ENCODE results near the gene GIPR. TPM values are rescaled to one million over a fixed set of nuclear protein-coding genes. Genes with fewer than 3 reads are reported as not detected.

The GIPR gene
- total and polyA plus RNA-seq, 2 of the 13 experiments (the other 11 are each of a cell fraction or from before 2014, with no cell fraction given), result 0.15 to 1.2 TPM

- TF ChIP-seq HIC2 (CRISPR knock-in tag; IDR thresholded peaks at IDR 0.05; ENCODE audit: low read depth) (no peak), HNF1B (CRISPR knock-in tag; IDR thresholded peaks at IDR 0.05) (peak; percentile 40; the same call in 1 of the 2 replicates), AKAP8 (CRISPR knock-in tag; IDR thresholded peaks at IDR 0.05) (no peak), FOXC1 (CRISPR knock-in tag; IDR thresholded peaks at IDR 0.05; ENCODE audit: borderline replicate concordance) (no peak), KDM1A (CRISPR knock-in tag; IDR thresholded peaks at IDR 0.05) (peak; percentile 81; the same call in 1 of the 2 replicates), FLYWCH1 (CRISPR knock-in tag; IDR thresholded peaks at IDR 0.05) (no peak), CREBL2 (CRISPR knock-in tag; IDR thresholded peaks at IDR 0.05; ENCODE audit: borderline replicate concordance) (no peak), ZNF841 (CRISPR knock-in tag; IDR thresholded peaks at IDR 0.05; ENCODE audit: borderline replicate concordance) (no peak), MZF1 (CRISPR knock-in tag; IDR thresholded peaks at IDR 0.05; ENCODE audit: borderline replicate concordance) (no peak), TBX3 (IDR thresholded peaks at IDR 0.05; ENCODE audit: borderline replicate concordance) (no peak), ZBTB39 (CRISPR knock-in tag; IDR thresholded peaks at IDR 0.05) (no peak), ZGPAT (CRISPR knock-in tag; IDR thresholded peaks at IDR 0.05) (no peak), E2F5 (CRISPR knock-in tag; conservative IDR thresholded peaks at IDR 0.05) (no peak), HMG20A (CRISPR knock-in tag; IDR thresholded peaks at IDR 0.05; ENCODE audit: borderline replicate concordance) (no peak), ZBTB3 (CRISPR knock-in tag; IDR thresholded peaks at IDR 0.05; ENCODE audit: borderline replicate concordance, low read depth) (no peak), ADNP (CRISPR knock-in tag; IDR thresholded peaks at IDR 0.05) (peak; percentile 52; the same call in 1 of the 2 replicates), ZNF512B (CRISPR knock-in tag; IDR thresholded peaks at IDR 0.05; ENCODE audit: borderline replicate concordance) (no peak)
These were observed 28.9 kb upstream of the GIPR start, which contains the start of gene EML2 (continued) for GRCh38 chr19:45638930-45639729.
